Osteocyte (in vitro differentiated cells): ENCODE results near the gene HACD2. TPM values are rescaled to one million over a fixed set of nuclear protein-coding genes. Genes with fewer than 3 reads are reported as not detected.

Experiments
- DNase-seq: peaks from one replicate; pipeline ENCODE4 v3.0.0; 2021; ENCODE audit warnings: mixed read lengths; ENCODE audit not compliant: unreplicated experiment; ENCODE audit errors: extremely low spot score
- H3K27ac Mint-ChIP-seq: one replicate; pipeline ENCODE4 v1.8.0; 2021; ENCODE audit warnings: mild to moderate bottlenecking, mixed read lengths; ENCODE audit not compliant: unreplicated experiment
- H3K27me3 Mint-ChIP-seq: one replicate; pipeline ENCODE4 v1.8.0; 2021; ENCODE audit warnings: mixed read lengths; ENCODE audit not compliant: unreplicated experiment
- H3K36me3 Mint-ChIP-seq: one replicate; pipeline ENCODE4 v1.8.0; 2021; ENCODE audit warnings: mixed read lengths; ENCODE audit not compliant: unreplicated experiment
- H3K4me1 Mint-ChIP-seq: one replicate; pipeline ENCODE4 v1.8.0; 2021; ENCODE audit warnings: mixed read lengths; ENCODE audit not compliant: unreplicated experiment
- H3K4me3 Mint-ChIP-seq: one replicate; pipeline ENCODE4 v1.8.0; 2021; ENCODE audit warnings: mild to moderate bottlenecking, moderate library complexity, mixed read lengths; ENCODE audit not compliant: unreplicated experiment
- H3K9me3 Mint-ChIP-seq: one replicate; pipeline ENCODE4 v1.8.0; 2021; ENCODE audit warnings: mixed read lengths; ENCODE audit not compliant: unreplicated experiment
- total RNA-seq: library from RNA; stranded (reverse); gene quantifications from 2 replicates; pipeline ENCODE4 v1.2.1, GENCODE V29; 2021
- TF ChIP-seq, protein P1 (sequence below): fragments of 200-600 bp; sonication (generic); IDR thresholded peaks from 2 replicates; pipeline ENCODE4 v1.5.0; 2021; ENCODE audit warnings: antibody characterized with exemption, mild to moderate bottlenecking, moderate library complexity

The HACD2 gene
- total RNA-seq, 1 donor from 2014 or later, result 63.8 TPM

GRCh38 chr3:123526474-123526873, 58.4 kb downstream of the HACD2 start:
- DNase-seq, result no peak
- H3K27me3 Mint-ChIP-seq, result no peaks in the 10 kb centered on the region
- H3K4me3 Mint-ChIP-seq, result no peak overlapping the region
- no peaks in the 10 kb centered on the region for H3K9me3 Mint-ChIP-seq
- peaks cover 37% of the 10 kb centered on the region for H3K36me3 Mint-ChIP-seq
- TF ChIP-seq, protein P1, sequence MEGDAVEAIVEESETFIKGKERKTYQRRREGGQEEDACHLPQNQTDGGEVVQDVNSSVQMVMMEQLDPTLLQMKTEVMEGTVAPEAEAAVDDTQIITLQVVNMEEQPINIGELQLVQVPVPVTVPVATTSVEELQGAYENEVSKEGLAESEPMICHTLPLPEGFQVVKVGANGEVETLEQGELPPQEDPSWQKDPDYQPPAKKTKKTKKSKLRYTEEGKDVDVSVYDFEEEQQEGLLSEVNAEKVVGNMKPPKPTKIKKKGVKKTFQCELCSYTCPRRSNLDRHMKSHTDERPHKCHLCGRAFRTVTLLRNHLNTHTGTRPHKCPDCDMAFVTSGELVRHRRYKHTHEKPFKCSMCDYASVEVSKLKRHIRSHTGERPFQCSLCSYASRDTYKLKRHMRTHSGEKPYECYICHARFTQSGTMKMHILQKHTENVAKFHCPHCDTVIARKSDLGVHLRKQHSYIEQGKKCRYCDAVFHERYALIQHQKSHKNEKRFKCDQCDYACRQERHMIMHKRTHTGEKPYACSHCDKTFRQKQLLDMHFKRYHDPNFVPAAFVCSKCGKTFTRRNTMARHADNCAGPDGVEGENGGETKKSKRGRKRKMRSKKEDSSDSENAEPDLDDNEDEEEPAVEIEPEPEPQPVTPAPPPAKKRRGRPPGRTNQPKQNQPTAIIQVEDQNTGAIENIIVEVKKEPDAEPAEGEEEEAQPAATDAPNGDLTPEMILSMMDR, result no peak
- no peak overlapping the region for H3K27ac Mint-ChIP-seq
- peaks cover 4% of the 10 kb centered on the region for H3K4me1 Mint-ChIP-seq

DNA sequence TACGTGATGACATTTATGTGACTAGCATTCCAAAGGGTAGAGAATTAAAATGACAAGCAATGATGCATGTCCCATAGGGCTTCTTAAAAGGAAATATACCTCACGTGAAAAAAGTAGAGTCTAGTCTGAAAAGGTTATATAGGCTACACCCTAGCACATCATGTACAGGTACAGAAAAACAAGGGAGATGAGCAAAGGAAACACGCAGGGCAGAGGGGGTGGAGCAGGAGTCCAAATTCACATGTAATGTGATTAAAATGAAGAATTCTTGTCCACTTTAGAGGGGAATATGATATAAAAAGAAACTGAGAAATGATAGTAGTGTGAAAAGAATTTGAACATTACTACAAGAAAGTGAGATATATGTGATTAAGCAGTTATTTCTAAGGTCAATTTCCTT, 59.4 kb downstream of the HACD2 start:
- DNase-seq, result no peak
- no peak overlapping the region for H3K27ac Mint-ChIP-seq
- TF ChIP-seq, protein P1, result no peak
- H3K36me3 Mint-ChIP-seq, result peaks cover 39% of the 10 kb centered on the region
- no peaks in the 10 kb centered on the region for H3K27me3 Mint-ChIP-seq
- H3K4me3 Mint-ChIP-seq, result no peak overlapping the region
- H3K9me3 Mint-ChIP-seq, result no peaks in the 10 kb centered on the region
- peaks cover 11% of the 10 kb centered on the region for H3K4me1 Mint-ChIP-seq

DNA sequence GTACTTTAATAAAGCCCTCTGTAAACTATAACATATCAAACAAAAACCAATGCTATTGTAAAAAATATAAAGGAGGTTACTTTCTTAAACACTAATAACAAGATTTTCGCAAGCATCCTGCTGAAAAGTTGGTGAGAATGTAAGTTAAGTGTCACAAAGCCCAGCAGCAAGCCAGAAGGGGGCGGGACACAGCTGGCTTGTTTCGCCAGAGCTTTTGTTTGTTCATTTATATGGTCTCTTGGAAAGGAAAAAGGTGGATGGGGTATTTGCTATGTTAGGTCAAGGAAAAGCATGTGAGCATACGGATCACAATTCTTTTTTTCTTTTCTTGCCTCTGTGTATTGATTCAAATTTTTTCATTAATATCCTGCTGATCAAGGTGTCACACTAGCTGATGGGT, 59.9 kb downstream of the HACD2 start:
- peaks cover 39% of the 10 kb centered on the region for H3K36me3 Mint-ChIP-seq
- no peaks in the 10 kb centered on the region for H3K9me3 Mint-ChIP-seq

DNA sequence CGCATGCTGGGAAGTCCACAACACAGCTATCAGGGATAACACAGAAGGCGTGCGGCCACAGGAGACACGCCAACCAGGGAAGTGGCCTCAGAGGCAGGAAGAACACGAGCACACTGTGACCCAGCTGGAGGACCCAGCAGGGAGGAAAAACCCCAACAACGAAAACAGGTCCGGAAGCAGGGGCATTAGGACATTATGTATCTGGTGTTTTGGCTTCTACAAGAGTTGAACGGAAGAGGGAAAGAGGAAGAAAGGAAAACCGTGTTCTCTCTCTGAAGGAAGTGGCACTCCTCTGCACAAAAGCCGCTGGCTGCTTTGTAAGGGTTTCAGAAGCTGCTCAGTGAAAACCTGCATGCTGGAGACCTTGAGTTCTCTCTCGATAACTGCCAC, 61.8 kb downstream of the HACD2 start:
- Mint-ChIP-seq H3K9me3 (no peaks in the 10 kb centered on the region), H3K36me3 (peaks cover 36% of the 10 kb centered on the region), H3K4me1 (peaks cover 14% of the 10 kb centered on the region), H3K4me3 (no peak overlapping the region), H3K27me3 (no peaks in the 10 kb centered on the region), H3K27ac (no peak overlapping the region)
- TF ChIP-seq, protein P1, result no peak
- DNase-seq, result no peak

More for the DNA sequence above, 59.9 kb downstream of the HACD2 start:
- H3K4me1 Mint-ChIP-seq, result peaks cover 11% of the 10 kb centered on the region
- no peak for DNase-seq
- no peaks in the 10 kb centered on the region for H3K27me3 Mint-ChIP-seq
- no peak overlapping the region for H3K4me3 Mint-ChIP-seq
- TF ChIP-seq, protein P1, result no peak
- no peak overlapping the region for H3K27ac Mint-ChIP-seq

GRCh38 chr3:123522320-123523022, 62.4 kb downstream of the HACD2 start:
- Mint-ChIP-seq H3K27ac (no peak overlapping the region), H3K4me3 (no peak overlapping the region), H3K27me3 (no peaks in the 10 kb centered on the region), H3K9me3 (no peaks in the 10 kb centered on the region), H3K36me3 (peaks cover 32% of the 10 kb centered on the region), H3K4me1 (peaks cover 14% of the 10 kb centered on the region)
- TF ChIP-seq, protein P1, result no peak
- DNase-seq, result no peak
